HCT116 (cell line): ENCODE data around the gene LRCH1. TPM values are rescaled to one million over a fixed set of nuclear protein-coding genes. Genes with fewer than 3 reads are reported as not detected.

ENCODE experiments used
- ATAC-seq: fragments of 200-7000 bp; cut with Tn5 transposase; 2 replicates; pipeline ENCODE4 v1.9.1; 2020; ENCODE audit warnings: mild to moderate bottlenecking, moderate library complexity
- BruUV-seq: library from RNA; stranded (reverse); fragments of 400-500 nt; replicated peaks from 2 replicates; lab custom pipeline; 2021; lab: Mats Ljungman, UMichigan
- CTCF ChIA-PET: fragments of 300-600 bp; sonication (Branson Sonifier 250); formaldehyde crosslinking; loops from one replicate; lab custom pipeline; 2021; ENCODE audit warnings: antibody characterized with exemption; lab: Charles Lee
- POLR2A ChIA-PET: fragments of 300-600, 350-600 bp; sonication (Branson Sonifier 250); formaldehyde crosslinking; loops from one replicate; lab custom pipeline; 2021; ENCODE audit warnings: antibody characterized with exemption; lab: Charles Lee
- RAD21 ChIA-PET, 2 experiments: fragments of 300-600 bp; sonication (Branson Sonifier 250); formaldehyde crosslinking; loops; one replicate each; lab custom pipeline; 2023; ENCODE audit warnings: low total read pairs in 2 of 2; ENCODE audit not compliant: uncharacterized antibody in 2 of 2, unreplicated experiment in 2 of 2, low non-redundant PET in 1 of 2; lab: Charles Lee
- DNase-seq: peaks from one replicate; pipeline ENCODE4 v3.0.0-alpha.2; 2010; ENCODE audit warnings: low read depth, low spot score
- H2AFZ ChIP-seq: fragments of 200-600 bp; shearing (Covaris generic), sonication (generic); 2 replicates; pipeline ENCODE4 v1.6.1; 2017; ENCODE audit warnings: low read depth, mixed run types, mixed read lengths, antibody characterized with exemption, low read length; ENCODE audit not compliant: poor library complexity, severe bottlenecking
- H3K27ac ChIP-seq: 2 replicates; pipeline ENCODE4 v1.5.1; 2012; ENCODE audit warnings: low read depth, low read length
- H3K27me3 ChIP-seq: fragments of 200-600 bp; sonication (generic); 2 replicates; pipeline ENCODE4 v1.6.1; 2016; ENCODE audit warnings: mixed run types, low read length, mixed read lengths; ENCODE audit not compliant: insufficient read depth
- H3K36me3 ChIP-seq, 2 experiments: fragments of 200-500 bp in 1 of 2; fragments of 200-600 bp in 1 of 2; sonication (Bioruptor generic) in 1 of 2; sonication (generic) in 1 of 2; 2 replicates each; pipeline versions ENCODE4 v1.5.1 to v1.6.1; 2014 to 2016; ENCODE audit warnings: low read length in 2 of 2, inconsistent platforms in 1 of 2, mixed read lengths in 1 of 2, mixed run types in 1 of 2; ENCODE audit not compliant: insufficient read depth in 2 of 2, control insufficient read depth in 1 of 2
- H3K4me1 ChIP-seq, 2 experiments: fragments of 200-600 bp in 1 of 2; sonication (generic) in 1 of 2; 2 replicates each; pipeline versions ENCODE4 v1.5.1 to v1.6.1; 2012 to 2017; ENCODE audit warnings: low read length in 2 of 2, inconsistent platforms in 1 of 2, mild to moderate bottlenecking in 1 of 2, mixed read lengths in 1 of 2, mixed run types in 1 of 2, moderate library complexity in 1 of 2; ENCODE audit not compliant: insufficient read depth in 2 of 2, control insufficient read depth in 1 of 2
- H3K4me2 ChIP-seq: fragments of 200-600 bp; sonication (generic); 2 replicates; pipeline ENCODE4 v1.6.1; 2017; ENCODE audit warnings: mixed run types, low read length, mixed read lengths
- H3K4me3 ChIP-seq, 2 experiments: fragments of 200-600 bp in 1 of 2; sonication (generic) in 1 of 2; replicated peaks in 1 of 2; 2 replicates each; pipeline ENCODE4 v1.5.1; 2011 to 2016; ENCODE audit warnings: low read length in 2 of 2, control low read depth in 1 of 2, low read depth in 1 of 2, mild to moderate bottlenecking in 1 of 2, mixed read lengths in 1 of 2, mixed run types in 1 of 2
- H3K79me2 ChIP-seq: fragments of 200-600 bp; sonication (generic); 2 replicates; pipeline ENCODE4 v1.6.1; 2017; ENCODE audit warnings: mild to moderate bottlenecking, mixed run types, low read length, moderate library complexity, mixed read lengths; ENCODE audit not compliant: insufficient read depth
- H3K9ac ChIP-seq: fragments of 200-600 bp; sonication (generic); 2 replicates; pipeline ENCODE4 v1.6.1; 2016; ENCODE audit warnings: low read length, mixed read lengths
- H3K9me2 ChIP-seq: fragments of 200-600 bp; sonication (generic), shearing (Covaris generic); 2 replicates; pipeline ENCODE4 v1.6.1; 2017; ENCODE audit warnings: mixed run types, mild to moderate bottlenecking, moderate library complexity; ENCODE audit not compliant: insufficient read depth
- H3K9me3 ChIP-seq, 2 experiments: fragments of 200-500 bp in 1 of 2; fragments of 200-600 bp in 1 of 2; sonication (Bioruptor generic) in 1 of 2; sonication (generic) in 1 of 2; 2 replicates each; pipeline ENCODE4 v1.6.1; 2014 to 2017; ENCODE audit warnings: low read length in 2 of 2, mixed read lengths in 2 of 2, inconsistent platforms in 1 of 2, low read depth in 1 of 2, mild to moderate bottlenecking in 1 of 2, mixed run types in 1 of 2, moderate library complexity in 1 of 2; ENCODE audit not compliant: control insufficient read depth in 1 of 2, insufficient read depth in 1 of 2
- H4K20me1 ChIP-seq: fragments of 200-600 bp; sonication (generic), shearing (Covaris generic); 2 replicates; pipeline ENCODE4 v1.6.1; 2017; ENCODE audit warnings: mixed run types, mild to moderate bottlenecking, moderate library complexity; ENCODE audit not compliant: insufficient read depth
- CBX3 ChIP-seq: IDR thresholded peaks from 2 replicates; pipeline ENCODE4 v1.6.1; 2012; ENCODE audit warnings: low read depth
- EGR1 ChIP-seq: IDR thresholded peaks from 2 replicates; pipeline ENCODE4 v1.6.1; 2012; ENCODE audit warnings: low read depth
- EZH2 ChIP-seq: fragments of 200-600 bp; sonication (generic); IDR thresholded peaks from 2 replicates; pipeline ENCODE4 v1.6.1; 2017; ENCODE audit warnings: antibody characterized with exemption, mixed run types
- EZH2phosphoT487 ChIP-seq: fragments of 200-600 bp; IDR thresholded peaks from 2 replicates; pipeline ENCODE4 v1.6.1; 2018; ENCODE audit warnings: antibody characterized with exemption, borderline replicate concordance
- FOSL1 ChIP-seq: IDR thresholded peaks from 2 replicates; pipeline ENCODE4 v1.6.1; 2012; ENCODE audit warnings: low read depth
- JUND ChIP-seq: IDR thresholded peaks from 2 replicates; pipeline ENCODE4 v1.6.1; 2012
- POLR2A ChIP-seq: IDR thresholded peaks from 2 replicates; pipeline ENCODE4 v1.7.0; 2011; ENCODE audit warnings: borderline replicate concordance; ENCODE audit not compliant: insufficient read depth, insufficient read length; ENCODE audit errors: extremely low read depth
- POLR2AphosphoS5 ChIP-seq: IDR thresholded peaks from 2 replicates; pipeline ENCODE4 v1.6.1; 2011; ENCODE audit warnings: mild to moderate bottlenecking, low read depth, low read length, moderate library complexity
- SP1 ChIP-seq: IDR thresholded peaks from 2 replicates; pipeline ENCODE4 v1.6.1; 2012; ENCODE audit warnings: low read depth
- SRF ChIP-seq: IDR thresholded peaks from 2 replicates; pipeline ENCODE4 v1.6.1; 2012; ENCODE audit warnings: low read depth
- TCF7L2 ChIP-seq: IDR thresholded peaks from 2 replicates; pipeline ENCODE4 v1.7.0; 2011; ENCODE audit warnings: borderline replicate concordance, inconsistent platforms; ENCODE audit not compliant: insufficient read depth, insufficient read length; ENCODE audit errors: extremely low read depth
- YY1 ChIP-seq: IDR thresholded peaks from 2 replicates; pipeline ENCODE4 v1.6.1; 2011; ENCODE audit warnings: low read length, low read depth, moderate library complexity, mild to moderate bottlenecking; ENCODE audit not compliant: insufficient replicate concordance; ENCODE audit errors: extremely low read depth
- ZFX ChIP-seq: fragments of 450-650 bp; IDR thresholded peaks from 2 replicates; pipeline ENCODE4 v1.6.1; 2017
- ZNF274 ChIP-seq: fragments of 200-500 bp; sonication (Bioruptor generic); IDR thresholded peaks from 2 replicates; pipeline ENCODE4 v1.6.1; 2014; ENCODE audit warnings: mild to moderate bottlenecking, low read depth, low read length, inconsistent platforms
- intact Hi-C: fragments of 100-400 bp; cut with micrococcal nuclease; formaldehyde crosslinking; loops from 2 replicates; pipeline ENCODE4 v1.10.0; 2022
- total RNA-seq: library from RNA; stranded (reverse); gene quantifications from one replicate; pipeline ENCODE4 v1.2.1, GENCODE V29; 2021; ENCODE audit not compliant: unreplicated experiment
- TF ChIP-seq, protein P1 (sequence below): IDR thresholded peaks from 2 replicates; pipeline ENCODE4 v1.6.1; 2012; ENCODE audit warnings: low read depth

LRCH1 gene
- total RNA-seq, 1 experiment from 2014 or later, result 15.6 TPM

DNA sequence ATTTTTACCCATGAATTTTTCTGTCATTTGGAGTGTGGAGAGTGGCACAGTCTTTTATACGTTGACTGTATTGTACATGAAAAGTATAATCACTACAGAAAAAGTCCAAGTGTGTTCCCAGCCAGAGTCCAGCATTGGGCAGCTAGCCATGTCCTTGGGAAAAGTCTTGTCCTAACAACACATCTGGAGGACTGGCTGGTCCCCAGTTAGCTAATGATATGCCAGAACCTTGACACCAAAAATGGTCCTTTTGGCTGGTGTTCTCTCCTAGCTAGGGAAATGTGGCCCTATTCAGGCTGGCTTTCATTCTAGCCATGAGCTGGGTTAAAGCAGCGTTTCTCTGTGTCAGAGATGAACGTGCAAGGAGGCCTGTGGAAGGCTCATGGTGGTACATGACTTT is 145.0 kb downstream of the LRCH1 start:
- ATAC-seq (no peak), DNase-seq (no peak)
- RAD21 ChIA-PET, result no interaction called here
- no peaks in the 10 kb centered on the region for H4K20me1 ChIP-seq
- H3K9me3 ChIP-seq, result no peaks in the 10 kb centered on the region
- no peaks in the 10 kb centered on the region for H3K9me2 ChIP-seq
- CTCF ChIA-PET, result no interaction called here
- intact Hi-C loops, result no loop called here
- H3K4me1 ChIP-seq, result no peaks in the 10 kb centered on the region
- POLR2A ChIA-PET, result no interaction called here
- H3K79me2 ChIP-seq, result no peaks in the 10 kb centered on the region
- no peak overlapping the region for H3K27ac ChIP-seq
- TF ChIP-seq CBX3 (no peak), SP1 (no peak)
- TF ChIP-seq, all 23 proteins: peak for 0
- BruUV-seq, result no TSS peak
- Histone ChIP-seq H3K27me3 (no peaks in the 10 kb centered on the region), H3K4me2 (no peak overlapping the region), H2AFZ (no peak overlapping the region), H3K4me3 (no peak overlapping the region), H3K9ac (no peak overlapping the region), H3K36me3 (peaks cover 7 to 29% of the 10 kb centered on the region in 2 experiments; a peak in 3 of 4 replicates)

- Histone ChIP-seq H3K4me3 (no peak overlapping the region), H4K20me1 (no peaks in the 10 kb centered on the region), H3K36me3 (peaks cover 7 to 29% of the 10 kb centered on the region in 2 experiments; a peak in 3 of 4 replicates), H3K27me3 (no peaks in the 10 kb centered on the region), H3K9me3 (no peaks in the 10 kb centered on the region), H3K9me2 (no peaks in the 10 kb centered on the region), H3K9ac (no peak overlapping the region), H3K4me1 (no peaks in the 10 kb centered on the region), H3K4me2 (no peak overlapping the region), H3K27ac (no peak overlapping the region), H3K79me2 (no peaks in the 10 kb centered on the region), H2AFZ (no peak overlapping the region)
- no peak for DNase-seq
- ChIA-PET POLR2A (no interaction called here), CTCF (no interaction called here), RAD21 (no interaction called here)
- intact Hi-C loops, result no loop called here
- ATAC-seq, result no peak
- TF ChIP-seq EZH2 (no peak), POLR2AphosphoS5 (no peak), FOSL1 (no peak), ZNF274 (no peak), ZFX (no peak), POLR2A (no peak), TCF7L2 (no peak), SP1 (no peak), JUND (no peak), EZH2phosphoT487 (no peak), EGR1 (no peak), YY1 (no peak), CBX3 (no peak), SRF (no peak)
- TF ChIP-seq, protein P1, sequence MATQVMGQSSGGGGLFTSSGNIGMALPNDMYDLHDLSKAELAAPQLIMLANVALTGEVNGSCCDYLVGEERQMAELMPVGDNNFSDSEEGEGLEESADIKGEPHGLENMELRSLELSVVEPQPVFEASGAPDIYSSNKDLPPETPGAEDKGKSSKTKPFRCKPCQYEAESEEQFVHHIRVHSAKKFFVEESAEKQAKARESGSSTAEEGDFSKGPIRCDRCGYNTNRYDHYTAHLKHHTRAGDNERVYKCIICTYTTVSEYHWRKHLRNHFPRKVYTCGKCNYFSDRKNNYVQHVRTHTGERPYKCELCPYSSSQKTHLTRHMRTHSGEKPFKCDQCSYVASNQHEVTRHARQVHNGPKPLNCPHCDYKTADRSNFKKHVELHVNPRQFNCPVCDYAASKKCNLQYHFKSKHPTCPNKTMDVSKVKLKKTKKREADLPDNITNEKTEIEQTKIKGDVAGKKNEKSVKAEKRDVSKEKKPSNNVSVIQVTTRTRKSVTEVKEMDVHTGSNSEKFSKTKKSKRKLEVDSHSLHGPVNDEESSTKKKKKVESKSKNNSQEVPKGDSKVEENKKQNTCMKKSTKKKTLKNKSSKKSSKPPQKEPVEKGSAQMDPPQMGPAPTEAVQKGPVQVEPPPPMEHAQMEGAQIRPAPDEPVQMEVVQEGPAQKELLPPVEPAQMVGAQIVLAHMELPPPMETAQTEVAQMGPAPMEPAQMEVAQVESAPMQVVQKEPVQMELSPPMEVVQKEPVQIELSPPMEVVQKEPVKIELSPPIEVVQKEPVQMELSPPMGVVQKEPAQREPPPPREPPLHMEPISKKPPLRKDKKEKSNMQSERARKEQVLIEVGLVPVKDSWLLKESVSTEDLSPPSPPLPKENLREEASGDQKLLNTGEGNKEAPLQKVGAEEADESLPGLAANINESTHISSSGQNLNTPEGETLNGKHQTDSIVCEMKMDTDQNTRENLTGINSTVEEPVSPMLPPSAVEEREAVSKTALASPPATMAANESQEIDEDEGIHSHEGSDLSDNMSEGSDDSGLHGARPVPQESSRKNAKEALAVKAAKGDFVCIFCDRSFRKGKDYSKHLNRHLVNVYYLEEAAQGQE, result no peak
- no TSS peak for BruUV-seq
Measured at GRCh38 chr13:46698910-46699460, 146.0 kb downstream of the LRCH1 start.
